ENCODE results near the gene EPN1.

The EPN1 gene

GRCh38 chr19:55650602-55651230 lies 24.3 kb upstream of the EPN1 start:
- TF ChIP-seq CTCF (IDR thresholded peaks at IDR 0.05; ENCODE audit: low read depth, low read length), result no peak
- H3K4me3 ChIP-seq (replicated peaks in 1 of 2; ENCODE audit: low read depth in 2 of 2, low read length in 2 of 2), result no peak overlapping the region
- no peak for DNase-seq (ENCODE audit: low read depth in 2 of 2)

DNA sequence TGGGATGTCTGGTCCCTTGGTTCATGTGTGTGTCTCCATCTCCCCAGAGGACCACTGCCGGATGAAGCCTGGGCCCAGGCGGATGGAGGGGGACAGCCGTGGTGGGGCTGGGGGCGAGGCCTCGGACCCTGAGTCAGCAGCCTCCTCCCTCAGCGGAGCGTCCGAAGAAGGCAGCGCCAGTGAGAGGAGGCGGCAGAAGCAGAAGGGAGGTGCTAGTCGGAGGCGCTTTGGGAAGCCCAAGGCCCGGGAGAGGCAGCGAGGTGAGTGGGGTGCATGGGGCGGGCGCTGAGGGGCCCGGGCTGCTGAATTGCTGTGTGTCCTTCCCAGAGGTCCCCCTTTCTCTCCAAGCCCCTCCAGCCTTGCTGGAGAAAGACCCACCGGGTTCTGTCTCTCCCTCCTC lies 23.8 kb upstream of the EPN1 start:
- TF ChIP-seq CTCF (IDR thresholded peaks at IDR 0.05; ENCODE audit: low read depth, low read length), result no peak
- H3K4me3 ChIP-seq (replicated peaks in 1 of 2; ENCODE audit: low read depth in 2 of 2, low read length in 2 of 2), result no peak overlapping the region
- DNase-seq (ENCODE audit: low read depth in 2 of 2), result no peak

DNA sequence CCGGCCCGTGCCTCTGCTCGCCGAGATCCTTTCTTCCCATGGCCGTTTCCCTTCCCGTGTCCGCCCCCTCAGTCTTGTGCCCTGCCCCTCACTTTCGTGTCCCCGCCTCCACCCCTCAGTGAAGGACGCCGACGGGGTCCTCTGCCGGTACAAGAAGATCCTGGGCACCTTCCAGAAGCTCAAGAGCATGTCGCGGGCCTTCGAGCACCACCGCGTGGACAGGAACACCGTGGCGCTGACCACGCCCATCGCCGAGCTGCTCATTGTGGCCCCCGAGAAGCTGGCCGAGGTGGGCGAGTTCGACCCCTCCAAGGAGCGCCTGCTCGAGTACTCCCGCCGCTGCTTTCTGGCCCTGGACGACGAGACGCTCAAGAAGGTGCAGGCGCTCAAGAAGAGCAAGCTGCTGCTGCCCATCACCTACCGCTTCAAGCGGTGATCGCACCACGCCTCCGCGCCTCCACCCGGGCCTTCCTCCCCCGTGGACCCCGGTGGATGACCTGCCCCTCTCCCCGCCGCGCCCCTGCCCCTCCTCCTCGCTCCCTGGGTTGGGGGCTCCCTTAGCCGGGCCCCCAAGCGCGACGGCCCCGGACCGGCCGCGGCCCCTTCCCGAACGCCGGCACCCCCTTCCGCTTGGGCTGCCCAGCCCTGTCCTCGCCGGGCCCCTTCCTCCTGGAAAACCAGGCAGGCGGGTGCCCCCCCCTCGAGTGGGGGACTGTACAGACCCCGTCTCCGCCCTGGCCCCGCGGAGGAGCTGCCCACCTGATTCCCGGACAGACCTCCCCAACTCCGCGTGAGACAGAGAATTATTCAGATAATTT lies 22.5 kb upstream of the EPN1 start:
- no peak overlapping the region for H3K4me3 ChIP-seq (replicated peaks in 1 of 2; ENCODE audit: low read depth in 2 of 2, low read length in 2 of 2)
- DNase-seq (ENCODE audit: low read depth in 2 of 2), result no peak
- no peak for TF ChIP-seq CTCF (IDR thresholded peaks at IDR 0.05; ENCODE audit: low read depth, low read length)

DNA sequence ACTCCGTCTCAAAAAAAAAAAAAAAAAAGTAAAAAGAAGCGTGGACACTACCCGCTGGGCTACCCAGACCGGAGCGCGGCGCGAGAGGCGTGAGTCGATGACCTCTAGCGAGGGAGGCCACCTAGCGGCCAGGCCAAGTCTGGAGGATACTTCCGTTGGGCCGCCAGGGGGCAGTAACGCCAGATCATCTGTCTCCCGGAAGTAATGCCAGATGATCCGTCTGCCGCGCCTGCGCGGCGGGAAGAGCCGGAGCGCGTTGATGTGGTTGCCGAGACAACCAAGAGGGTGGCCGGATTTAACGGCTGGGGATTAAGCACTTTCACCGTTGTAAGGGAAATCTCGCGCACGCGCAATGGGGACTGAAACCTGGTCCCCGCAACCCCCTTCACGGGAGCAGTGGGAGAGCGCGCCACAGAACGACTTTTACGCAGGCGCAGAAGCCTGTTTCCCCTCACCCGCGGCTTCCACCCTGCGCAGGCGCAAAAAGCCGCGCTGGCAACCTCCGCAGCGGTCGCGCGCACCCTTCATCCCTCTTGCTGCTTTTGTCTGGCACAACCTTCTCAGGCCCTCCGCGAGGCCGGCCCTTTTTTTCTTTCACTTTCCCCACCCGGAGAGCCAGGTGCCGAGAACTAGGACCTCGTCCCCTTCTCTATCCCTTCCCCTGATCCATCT lies 21.2 kb upstream of the EPN1 start:
- H3K4me3 ChIP-seq (replicated peaks in 1 of 2; ENCODE audit: low read depth in 2 of 2, low read length in 2 of 2), result peak overlapping the region; percentile 80 to 90
- DNase-seq (ENCODE audit: low read depth in 2 of 2), result peak; percentile 99
- TF ChIP-seq CTCF (IDR thresholded peaks at IDR 0.05; ENCODE audit: low read depth, low read length), result peak; percentile 100

- DNase-seq (ENCODE audit: low read depth in 2 of 2), result peak; percentile 100
- no peak for TF ChIP-seq CTCF (IDR thresholded peaks at IDR 0.05; ENCODE audit: low read depth, low read length)
- peak overlapping the region; percentile 80 to 90 for H3K4me3 ChIP-seq (replicated peaks in 1 of 2; ENCODE audit: low read depth in 2 of 2, low read length in 2 of 2)
Observed at GRCh38 chr19:55654323-55654867, 20.6 kb upstream of the EPN1 start.

- TF ChIP-seq CTCF (IDR thresholded peaks at IDR 0.05; ENCODE audit: low read depth, low read length), result no peak
- peak; percentile 95 to 96 for DNase-seq (ENCODE audit: low read depth in 2 of 2)
- peak within 1 kb of the TSS; percentile 90 to 95 for H3K4me3 ChIP-seq (replicated peaks in 1 of 2; ENCODE audit: low read depth in 2 of 2, low read length in 2 of 2)
Observed at GRCh38 chr19:55654868-55655647, 20.0 kb upstream of the EPN1 start, which contains the start of gene U2AF2. Gene U2AF2, plus strand, starts transcription at chr19:55655035. Its CDS starts 70 bp downstream, at chr19:55655105.
